Measurements from ENCODE around the gene P2RY8.

Gene P2RY8

GRCh38 chrX:1511829-1512228, 25.2 kb downstream of the P2RY8 start:
- H3K4me2 ChIP-seq (ENCODE audit: low read depth, low read length): no peak overlapping the region
- H3K79me2 ChIP-seq (ENCODE audit: low read length): peaks cover 59% of the 10 kb centered on the region
- H3K9me2 ChIP-seq (replicated peaks; ENCODE audit: insufficient read depth, low read length): no peaks in the 10 kb centered on the region
- H3F3A ChIP-seq (ENCODE audit: insufficient read depth, low read length): no peaks in the 10 kb centered on the region
- no peak overlapping the region for H3K9ac ChIP-seq (ENCODE audit: low read length)
- H3K4me1 ChIP-seq (ENCODE audit: low read length): no peaks in the 10 kb centered on the region
- TF ChIP-seq EZH2phosphoT487 (IDR thresholded peaks at IDR 0.05; ENCODE audit: low read length) (no peak), EZH2 (optimal IDR thresholded peaks at IDR 0.05; ENCODE audit: low read depth, low read length) (no peak), CTCF (IDR thresholded peaks at IDR 0.05; ENCODE audit: low read length) (no peak)
- H2AFZ ChIP-seq (ENCODE audit: low read length): no peak overlapping the region
- H4K20me1 ChIP-seq (ENCODE audit: insufficient read depth, low read length): no peaks in the 10 kb centered on the region
- H3K9me3 ChIP-seq (replicated peaks; ENCODE audit: insufficient read depth, low read length): no peaks in the 10 kb centered on the region
- H3K36me3 ChIP-seq (replicated peaks; ENCODE audit: insufficient read depth, low read length): no peaks in the 10 kb centered on the region
- no peaks in the 10 kb centered on the region for H3K27me3 ChIP-seq (replicated peaks; ENCODE audit: insufficient read depth, low read length)
- no peak overlapping the region for H3K27ac ChIP-seq (ENCODE audit: low read length)
- DNase-seq: no peak
- H3K4me3 ChIP-seq (ENCODE audit: low read length): no peak overlapping the region

- DNase-seq: no peak
- H3K4me2 ChIP-seq (ENCODE audit: low read depth, low read length): no peak overlapping the region
- H3K4me1 ChIP-seq (ENCODE audit: low read length): no peaks in the 10 kb centered on the region
- H2AFZ ChIP-seq (ENCODE audit: low read length): no peak overlapping the region
- no peak for TF ChIP-seq EZH2phosphoT487 (IDR thresholded peaks at IDR 0.05; ENCODE audit: low read length)
- peaks cover 56% of the 10 kb centered on the region for H3K79me2 ChIP-seq (ENCODE audit: low read length)
- H3K9me2 ChIP-seq (replicated peaks; ENCODE audit: insufficient read depth, low read length): no peaks in the 10 kb centered on the region
- no peaks in the 10 kb centered on the region for H3K9me3 ChIP-seq (replicated peaks; ENCODE audit: insufficient read depth, low read length)
- H3K4me3 ChIP-seq (ENCODE audit: low read length): no peak overlapping the region
- no peaks in the 10 kb centered on the region for H3K27me3 ChIP-seq (replicated peaks; ENCODE audit: insufficient read depth, low read length)
- no peaks in the 10 kb centered on the region for H3K36me3 ChIP-seq (replicated peaks; ENCODE audit: insufficient read depth, low read length)
- no peaks in the 10 kb centered on the region for H4K20me1 ChIP-seq (ENCODE audit: insufficient read depth, low read length)
- H3F3A ChIP-seq (ENCODE audit: insufficient read depth, low read length): no peaks in the 10 kb centered on the region
- no peak overlapping the region for H3K9ac ChIP-seq (ENCODE audit: low read length)
- H3K27ac ChIP-seq (ENCODE audit: low read length): no peak overlapping the region
Measured at GRCh38 chrX:1511150-1511549, 25.8 kb downstream of the P2RY8 start.

GRCh38 chrX:1507511-1508463, 29.2 kb downstream of the P2RY8 start:
- no peak for DNase-seq
- H3K4me2 ChIP-seq (ENCODE audit: low read depth, low read length): no peak overlapping the region

More at GRCh38 chrX:1507511-1508463, 29.2 kb downstream of the P2RY8 start:
- no peak for TF ChIP-seq EZH2 (optimal IDR thresholded peaks at IDR 0.05; ENCODE audit: low read depth, low read length)
- no peak for TF ChIP-seq EZH2phosphoT487 (IDR thresholded peaks at IDR 0.05; ENCODE audit: low read length)
- no peak for TF ChIP-seq CTCF (IDR thresholded peaks at IDR 0.05; ENCODE audit: low read length)
- no peaks in the 10 kb centered on the region for H3K27me3 ChIP-seq (replicated peaks; ENCODE audit: insufficient read depth, low read length)
- H3F3A ChIP-seq (ENCODE audit: insufficient read depth, low read length): 0 out of 2 replicates have a peak, but pooled peaks cover 3% of the 10 kb centered on the region
- no peaks in the 10 kb centered on the region for H4K20me1 ChIP-seq (ENCODE audit: insufficient read depth, low read length)
- no peak overlapping the region for H3K4me3 ChIP-seq (ENCODE audit: low read length)
- no peaks in the 10 kb centered on the region for H3K9me2 ChIP-seq (replicated peaks; ENCODE audit: insufficient read depth, low read length)
- H3K9me3 ChIP-seq (replicated peaks; ENCODE audit: insufficient read depth, low read length): no peaks in the 10 kb centered on the region
- H2AFZ ChIP-seq (ENCODE audit: low read length): no peak overlapping the region
- no peak overlapping the region for H3K9ac ChIP-seq (ENCODE audit: low read length)
- H3K27ac ChIP-seq (ENCODE audit: low read length): no peak overlapping the region
- peaks cover 55% of the 10 kb centered on the region for H3K79me2 ChIP-seq (ENCODE audit: low read length)
- H3K4me1 ChIP-seq (ENCODE audit: low read length): peaks cover 4% of the 10 kb centered on the region; the same call in 1 of the 2 replicates
- H3K36me3 ChIP-seq (replicated peaks; ENCODE audit: insufficient read depth, low read length): no peaks in the 10 kb centered on the region

Data from MM.1S (cell line).